Measurements from ENCODE around the gene DISC1. TPM values are rescaled to one million over a fixed set of nuclear protein-coding genes. Genes with fewer than 3 reads are reported as not detected.

Gene DISC1
- total and polyA plus RNA-seq, 2 donors (not counting 1 experiment from before 2014, with no cell fraction given) = 2.7 to 4.3 TPM

GRCh38 chr1:231748760-231749415 lies 122.3 kb downstream of the DISC1 start:
- intact Hi-C loops (cut with micrococcal nuclease) = no loop called here
- no peaks in the 10 kb centered on the region for H3K27me3 Mint-ChIP-seq
- H3K4me3 Mint-ChIP-seq = no peak overlapping the region
- H3K9me3 Mint-ChIP-seq (ENCODE audit: insufficient read depth) = peaks cover 9% of the 10 kb centered on the region
- WGBS (ENCODE audit: insufficient coverage) = no CpG with 5 or more reads among the region's 2 CpGs
- TF ChIP-seq EZH2 (IDR thresholded peaks at IDR 0.05; ENCODE audit: borderline replicate concordance, insufficient read depth, low read depth, low read length, poor library complexity, severe bottlenecking) (no peak), CTCF (IDR thresholded peaks at IDR 0.05) (no peak)
- Histone ChIP-seq H3K36me3 (replicated peaks in 1 of 2; ENCODE audit: control extremely low read depth in 1 of 2, control insufficient read depth in 1 of 2, extremely low read depth in 1 of 2, insufficient read depth in 2 of 2, low read length in 1 of 2) (peaks cover 0 to 7% of the 10 kb centered on the region in 2 experiments), H3K9ac (ENCODE audit: low read length) (no peak overlapping the region), H3K4me2 (replicated peaks; ENCODE audit: low read depth, low read length, poor library complexity, severe bottlenecking) (no peak overlapping the region), H3K27ac (ENCODE audit: low read length in 2 of 2) (no peak overlapping the region), H3K27me3 (replicated peaks in 1 of 4; ENCODE audit: control extremely low read depth in 1 of 4, control insufficient read depth in 3 of 4, insufficient read depth in 4 of 4, low read length in 3 of 4) (no peaks in the 10 kb centered on the region), H3K4me1 (ENCODE audit: control insufficient read depth in 2 of 2, insufficient read depth in 2 of 2, low read length in 2 of 2) (no peaks in the 10 kb centered on the region), H4K20me1 (ENCODE audit: control insufficient read depth, insufficient read depth, low read length, poor library complexity, severe bottlenecking) (no peaks in the 10 kb centered on the region), H3K9me3 (ENCODE audit: control extremely low read depth in 1 of 3, control insufficient read depth in 2 of 3, insufficient read depth in 1 of 3, low read length in 2 of 3) (peaks cover 0 to 16% (median 11%) of the 10 kb centered on the region in 3 donors), H3K4me3 (ENCODE audit: control extremely low read depth in 1 of 5, extremely low read depth in 1 of 5, insufficient read depth in 1 of 5, low read depth in 2 of 5, low read length in 4 of 5) (no peak overlapping the region), H2AFZ (ENCODE audit: insufficient read depth, low read depth, low read length, poor library complexity, severe bottlenecking) (no peak overlapping the region), H3K79me2 (ENCODE audit: control insufficient read depth, insufficient read depth, low read length) (no peaks in the 10 kb centered on the region)
- ATAC-seq (ENCODE audit: low read depth) = no peak
- no peak for DNase-seq
- CTCF ChIA-PET = interaction anchor here (4.5 kb wide), 1 partner anchor 8 kb away, joined by 25 read pairs; no protein-coding TSS in a partner anchor
- no peaks in the 10 kb centered on the region for H3K4me1 Mint-ChIP-seq
- POLR2A ChIA-PET = no interaction called here
- H3K27ac Mint-ChIP-seq = no peak overlapping the region

DNA sequence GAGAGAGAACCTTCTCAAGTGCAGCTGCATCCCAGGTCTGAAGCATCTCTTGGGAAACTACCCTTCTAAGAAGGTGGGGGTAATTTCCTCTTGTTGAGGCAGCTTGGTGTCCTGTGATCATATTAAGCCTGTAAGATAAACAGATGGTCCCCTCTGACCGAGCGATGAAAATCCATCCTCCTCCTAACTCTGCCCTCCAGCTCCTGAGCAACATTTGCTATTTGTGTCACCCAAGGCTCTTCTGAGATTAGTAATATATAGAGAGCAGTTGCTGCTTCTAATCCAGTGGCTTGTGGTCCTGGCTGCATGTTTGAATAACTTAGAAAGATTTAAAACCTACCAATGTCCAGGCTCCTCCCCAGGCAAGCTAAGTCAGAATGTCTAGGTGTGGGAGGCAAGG lies 123.7 kb downstream of the DISC1 start:
- no peak for DNase-seq
- ChIA-PET CTCF (no interaction called here), POLR2A (no interaction called here)
- no CpG with 5 or more reads among the region's 2 CpGs for WGBS (ENCODE audit: insufficient coverage)
- H3K4me2 ChIP-seq (replicated peaks; ENCODE audit: low read depth, low read length, poor library complexity, severe bottlenecking) = no peak overlapping the region
- Mint-ChIP-seq H3K4me1 (no peaks in the 10 kb centered on the region), H3K9me3 (ENCODE audit: insufficient read depth) (peaks cover 11% of the 10 kb centered on the region), H3K27ac (no peak overlapping the region), H3K27me3 (no peaks in the 10 kb centered on the region), H3K4me3 (no peak overlapping the region)
- H3K4me1 ChIP-seq (ENCODE audit: control insufficient read depth in 2 of 2, insufficient read depth in 2 of 2, low read length in 2 of 2) = no peaks in the 10 kb centered on the region
- no peak for ATAC-seq (ENCODE audit: low read depth)
- peaks cover 0 to 18% (median 11%) of the 10 kb centered on the region in 3 donors for H3K9me3 ChIP-seq (ENCODE audit: control extremely low read depth in 1 of 3, control insufficient read depth in 2 of 3, insufficient read depth in 1 of 3, low read length in 2 of 3)
- TF ChIP-seq EZH2 (IDR thresholded peaks at IDR 0.05; ENCODE audit: borderline replicate concordance, insufficient read depth, low read depth, low read length, poor library complexity, severe bottlenecking) (no peak), CTCF (IDR thresholded peaks at IDR 0.05) (no peak)
- H3K4me3 ChIP-seq (ENCODE audit: control extremely low read depth in 1 of 5, extremely low read depth in 1 of 5, insufficient read depth in 1 of 5, low read depth in 2 of 5, low read length in 4 of 5) = no peak overlapping the region
- H3K27ac ChIP-seq (ENCODE audit: low read length in 2 of 2) = no peak overlapping the region
- no peak overlapping the region for H3K9ac ChIP-seq (ENCODE audit: low read length)
- H2AFZ ChIP-seq (ENCODE audit: insufficient read depth, low read depth, low read length, poor library complexity, severe bottlenecking) = no peak overlapping the region
- intact Hi-C loops (cut with micrococcal nuclease) = no loop called here
- peaks cover 0 to 7% of the 10 kb centered on the region in 2 experiments for H3K36me3 ChIP-seq (replicated peaks in 1 of 2; ENCODE audit: control extremely low read depth in 1 of 2, control insufficient read depth in 1 of 2, extremely low read depth in 1 of 2, insufficient read depth in 2 of 2, low read length in 1 of 2)
- no peaks in the 10 kb centered on the region for H4K20me1 ChIP-seq (ENCODE audit: control insufficient read depth, insufficient read depth, low read length, poor library complexity, severe bottlenecking)
- H3K27me3 ChIP-seq (replicated peaks in 1 of 4; ENCODE audit: control extremely low read depth in 1 of 4, control insufficient read depth in 3 of 4, insufficient read depth in 4 of 4, low read length in 3 of 4) = no peaks in the 10 kb centered on the region
- no peaks in the 10 kb centered on the region for H3K79me2 ChIP-seq (ENCODE audit: control insufficient read depth, insufficient read depth, low read length)
